NB4 (cell line): Measurements from ENCODE around the gene GLB1L3.

Source experiments
- DNase-seq: peaks from one replicate; pipeline ENCODE4 v3.0.0; 2010; ENCODE audit warnings: low read depth
- H3K4me3 ChIP-seq: one replicate; pipeline ENCODE4 v1.5.1; 2011; ENCODE audit warnings: mild to moderate bottlenecking, low read depth, low read length, moderate library complexity
- CTCF ChIP-seq: IDR thresholded peaks from one replicate; pipeline ENCODE4 v1.5.1; 2012; ENCODE audit warnings: low read depth, low read length
- MAX ChIP-seq: IDR thresholded peaks from 2 replicates; pipeline ENCODE4 v1.6.1; 2011; ENCODE audit warnings: low read depth, low read length
- MYC ChIP-seq: IDR thresholded peaks from 2 replicates; pipeline ENCODE4 v1.6.1; 2011; ENCODE audit warnings: low read depth, low read length
- POLR2A ChIP-seq: IDR thresholded peaks from 2 replicates; pipeline ENCODE4 v1.6.1; 2011; ENCODE audit warnings: mild to moderate bottlenecking; ENCODE audit not compliant: insufficient read length; ENCODE audit errors: extremely low read depth

GLB1L3 gene

GRCh38 chr11:134349802-134350355 is 73.7 kb downstream of the GLB1L3 start:
- no peak for DNase-seq
- no peak overlapping the region for H3K4me3 ChIP-seq
- TF ChIP-seq POLR2A (no peak), MAX (no peak)

- no peak for DNase-seq
- H3K4me3 ChIP-seq: no peak overlapping the region
- TF ChIP-seq POLR2A: no peak
- TF ChIP-seq MYC: no peak
- TF ChIP-seq MAX: no peak
- no peak for TF ChIP-seq CTCF
Observed at GRCh38 chr11:134350381-134350780, 74.2 kb downstream of the GLB1L3 start.

DNA sequence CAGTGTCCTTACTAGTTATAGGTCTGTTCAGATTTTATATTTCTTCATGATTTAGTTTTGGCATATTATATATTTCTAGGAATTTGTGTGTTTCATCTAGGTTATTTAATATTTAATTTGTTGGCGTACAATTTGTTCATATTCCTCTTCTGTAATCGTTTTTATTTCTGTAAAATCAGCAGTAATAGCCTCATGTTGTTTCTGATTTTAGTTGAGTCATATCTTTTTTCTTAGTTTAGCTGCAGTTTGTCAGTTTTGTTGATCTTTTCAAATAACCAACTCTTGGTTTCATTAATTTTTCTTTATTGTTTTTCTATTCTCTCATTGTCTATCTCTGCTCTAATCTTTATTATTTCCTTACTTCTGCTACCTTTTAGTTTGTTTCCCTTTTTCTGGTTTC is 75.9 kb downstream of the GLB1L3 start:
- DNase-seq: no peak
- TF ChIP-seq MYC: no peak
- no peak for TF ChIP-seq POLR2A
- TF ChIP-seq MAX: no peak
- no peak for TF ChIP-seq CTCF
- H3K4me3 ChIP-seq: no peak overlapping the region

DNA sequence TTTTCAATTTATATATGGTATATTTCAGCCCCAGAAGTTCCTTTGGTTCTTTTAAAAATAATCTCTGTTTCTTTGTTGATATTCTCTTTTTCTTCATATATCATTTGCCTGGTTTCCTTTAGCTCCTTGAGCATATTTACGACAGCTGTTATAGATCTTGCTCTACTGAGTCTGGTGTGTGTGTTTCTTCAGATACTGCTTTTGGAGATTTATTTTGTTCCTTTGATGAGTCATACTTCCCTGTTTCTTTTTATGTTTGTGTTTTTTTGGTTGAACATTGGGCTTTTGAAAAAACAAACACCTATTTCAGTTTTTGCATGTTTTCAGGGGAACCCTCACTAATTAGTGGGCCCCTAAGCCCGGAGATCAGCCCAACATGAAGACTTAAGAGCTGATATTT is 79.0 kb downstream of the GLB1L3 start:
- DNase-seq: no peak
- no peak overlapping the region for H3K4me3 ChIP-seq
- TF ChIP-seq MYC: no peak
- no peak for TF ChIP-seq POLR2A
- no peak for TF ChIP-seq MAX
- TF ChIP-seq CTCF: no peak

GRCh38 chr11:134355656-134356055 is 79.5 kb downstream of the GLB1L3 start:
- no peak overlapping the region for H3K4me3 ChIP-seq
- no peak for TF ChIP-seq MAX
- TF ChIP-seq POLR2A: no peak
- no peak for TF ChIP-seq CTCF
- no peak for TF ChIP-seq MYC
- DNase-seq: no peak

GRCh38 chr11:134356656-134357544 is 80.7 kb downstream of the GLB1L3 start:
- no peak for TF ChIP-seq POLR2A
- no peak for TF ChIP-seq MYC
- TF ChIP-seq MAX: no peak
- TF ChIP-seq CTCF: no peak
- DNase-seq: no peak
- H3K4me3 ChIP-seq: no peak overlapping the region
